GM18517 (cell line): ENCODE data around the gene ADAMTS9.

ENCODE experiments used
- ATAC-seq: cut with Tn5 transposase; IDR thresholded peaks from one replicate; pipeline ENCODE4 v1.9.1; 2021; ENCODE audit warnings: mild to moderate bottlenecking, moderate library complexity; ENCODE audit not compliant: unreplicated experiment

ADAMTS9 gene

DNA sequence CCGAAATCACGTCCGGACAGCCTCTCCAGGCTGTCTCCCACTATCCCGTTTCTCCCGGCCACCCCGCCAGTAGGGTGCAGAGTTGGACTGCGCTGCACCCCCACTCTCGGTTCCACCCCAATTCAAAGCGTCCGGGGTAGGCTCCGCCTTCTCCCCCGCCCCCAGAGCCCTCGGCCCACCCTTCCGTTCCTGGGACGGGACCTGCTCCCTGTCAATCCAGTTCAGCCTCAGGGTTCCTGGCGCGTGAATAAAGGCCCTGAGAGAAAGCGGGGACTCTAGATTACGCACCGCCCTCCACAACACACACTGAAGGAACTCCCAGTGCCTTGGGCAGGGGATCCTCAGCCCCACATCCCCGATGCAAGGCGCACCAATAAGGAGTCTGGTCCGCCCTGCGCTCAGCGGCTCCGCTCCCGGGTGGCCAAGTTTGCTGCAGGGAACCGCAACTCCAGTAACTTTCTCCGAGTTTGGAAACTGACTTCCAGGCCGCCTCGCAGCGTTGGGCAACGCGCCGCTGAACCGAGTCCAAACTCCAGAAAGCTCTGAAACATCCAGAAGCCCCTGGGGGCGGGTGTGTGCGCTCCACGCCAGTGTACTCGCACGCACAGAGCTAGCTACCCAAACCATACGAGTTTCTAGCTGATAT, 1.9 kb downstream of the ADAMTS9 start:
- ATAC-seq, result no peak

DNA sequence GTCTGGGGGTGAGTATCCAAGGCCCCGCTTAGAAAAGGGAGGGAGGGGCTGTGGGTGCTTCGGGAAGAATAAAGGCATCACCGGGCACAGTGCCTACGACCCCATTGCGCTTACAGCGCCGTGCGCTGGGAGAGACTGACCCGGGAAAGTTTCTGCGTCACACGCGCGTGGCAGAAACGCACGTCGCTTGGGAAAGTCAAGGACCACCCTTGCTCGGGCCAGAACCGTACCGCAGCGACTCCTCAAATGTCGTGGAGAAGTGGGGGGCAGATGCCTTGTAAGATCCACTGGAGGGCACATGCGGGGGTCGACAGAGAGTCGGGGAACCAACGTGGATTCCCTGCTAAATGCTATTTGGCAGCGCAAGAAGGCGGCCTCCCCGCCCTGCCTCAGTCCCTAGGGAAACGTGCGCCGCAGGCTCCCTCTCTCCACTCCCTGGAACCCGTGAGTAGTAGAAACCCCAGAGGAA, 2.4 kb downstream of the ADAMTS9 start:
- no peak for ATAC-seq

DNA sequence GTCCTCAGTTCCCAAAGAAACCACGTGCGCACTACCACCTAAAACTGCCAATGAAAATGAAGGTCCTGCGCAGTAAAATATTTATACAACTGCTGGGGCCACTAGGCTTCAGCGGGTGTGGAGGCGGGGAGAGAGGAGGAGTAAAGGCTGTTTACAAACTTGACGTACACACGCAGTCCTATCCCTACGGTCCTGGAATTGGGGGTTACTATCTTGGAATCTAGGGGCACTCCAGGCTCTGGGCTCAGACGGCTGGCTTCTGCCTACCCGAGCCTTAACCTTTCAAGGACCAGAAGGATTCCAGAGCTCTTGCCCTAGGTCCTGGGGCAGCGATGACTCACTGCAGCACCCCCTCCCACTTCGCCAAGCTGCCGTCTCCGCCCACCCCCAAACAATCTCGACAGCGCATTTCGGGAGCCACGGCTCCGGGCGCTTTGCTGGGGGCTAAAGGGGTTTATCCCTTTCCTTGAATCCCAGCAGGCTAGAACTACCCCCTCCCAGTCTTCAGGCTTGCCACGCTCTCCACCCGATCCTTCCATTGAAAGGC, 3.0 kb downstream of the ADAMTS9 start:
- ATAC-seq, result no peak

DNA sequence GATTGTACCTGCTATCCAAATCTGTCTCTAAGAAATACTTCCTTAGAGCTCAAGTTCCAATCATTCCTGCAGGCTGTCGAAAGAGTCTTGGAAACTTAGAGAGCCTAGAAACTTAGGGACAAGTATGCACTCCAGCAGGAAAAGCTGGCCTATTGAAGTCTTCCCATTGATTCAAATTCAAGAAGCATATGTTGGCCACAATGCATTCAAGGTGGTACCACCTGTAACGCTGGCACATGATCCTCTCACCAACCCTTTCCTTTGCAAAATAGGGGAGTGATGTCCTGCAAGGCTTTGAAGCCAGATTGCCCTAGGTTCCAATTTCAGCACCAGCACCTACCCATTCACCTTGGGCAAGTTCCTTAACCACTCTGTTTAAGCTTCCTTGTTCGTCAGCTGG, 6.0 kb downstream of the ADAMTS9 start:
- no peak for ATAC-seq

DNA sequence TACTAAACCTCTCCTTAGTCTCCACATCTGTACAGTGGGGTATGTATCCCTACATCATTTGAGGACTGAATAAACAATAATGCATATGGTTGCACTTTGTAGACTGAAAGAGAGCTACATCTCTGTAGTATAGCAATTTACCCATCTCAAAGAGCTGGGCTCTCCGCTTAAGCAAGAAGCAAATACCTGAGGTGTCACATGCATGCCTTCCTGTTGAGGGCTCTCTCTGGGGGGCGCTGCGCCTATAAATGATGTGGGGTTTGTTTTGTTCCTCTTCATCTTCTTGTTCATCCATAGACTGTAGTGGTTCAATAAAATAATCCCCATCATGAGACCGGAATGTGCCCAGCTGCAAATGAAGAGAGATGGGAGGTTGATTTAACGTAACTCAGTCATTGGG, 6.8 kb downstream of the ADAMTS9 start:
- no peak for ATAC-seq

DNA sequence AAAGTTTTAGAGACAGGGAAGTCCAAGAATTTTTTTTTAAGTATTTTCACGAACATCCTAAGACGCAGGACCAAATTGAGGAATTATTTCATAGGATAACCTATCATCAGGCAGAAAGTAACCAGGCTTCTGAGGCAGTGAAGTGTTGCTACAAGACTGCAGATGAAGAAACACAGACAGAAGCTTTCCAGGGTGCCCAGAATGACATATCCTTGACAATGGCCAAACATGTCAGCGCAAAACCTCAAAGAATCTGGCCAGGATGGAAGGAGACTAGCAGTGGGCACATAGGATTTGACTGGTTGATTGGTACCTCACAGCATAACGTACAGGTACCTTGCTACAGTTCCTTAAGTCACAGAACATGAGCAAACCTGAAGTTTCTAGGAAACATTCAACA, 7.5 kb downstream of the ADAMTS9 start:
- no peak for ATAC-seq

DNA sequence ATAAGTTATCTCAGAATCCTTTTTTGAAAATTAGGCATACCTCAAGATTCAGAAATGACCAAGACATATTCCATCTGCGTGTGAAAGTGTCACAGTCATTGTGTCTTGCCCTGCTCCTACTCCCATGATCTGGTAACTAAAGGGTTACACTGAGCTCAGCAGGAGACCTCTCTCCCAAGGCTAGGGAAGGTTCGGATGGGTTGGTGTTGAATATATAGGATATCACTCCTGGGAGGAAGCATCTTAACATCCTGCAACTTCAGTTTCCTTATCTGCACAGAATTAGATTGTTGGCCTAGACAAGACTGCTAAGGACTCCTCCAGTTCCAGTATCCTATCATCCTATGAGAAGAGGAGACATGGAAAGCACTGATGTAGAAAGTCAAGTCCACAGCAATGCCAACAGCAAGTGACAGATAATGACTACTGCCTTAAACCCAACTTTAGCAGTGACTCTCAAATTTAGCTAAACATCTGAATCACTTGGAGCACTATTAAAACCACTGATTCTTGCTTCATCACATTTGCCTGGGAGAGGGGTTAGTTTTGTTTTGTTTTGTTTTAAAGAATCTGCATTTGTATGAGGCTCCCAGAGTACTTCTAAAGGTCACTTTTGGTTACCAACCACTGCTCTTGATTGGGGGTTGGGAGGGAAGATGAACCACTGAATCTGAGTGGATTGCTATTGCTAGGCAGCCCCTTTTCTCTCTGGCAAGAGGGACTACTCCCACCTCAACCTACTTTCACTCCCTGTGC, 9.7 kb downstream of the ADAMTS9 start:
- ATAC-seq, result no peak

DNA sequence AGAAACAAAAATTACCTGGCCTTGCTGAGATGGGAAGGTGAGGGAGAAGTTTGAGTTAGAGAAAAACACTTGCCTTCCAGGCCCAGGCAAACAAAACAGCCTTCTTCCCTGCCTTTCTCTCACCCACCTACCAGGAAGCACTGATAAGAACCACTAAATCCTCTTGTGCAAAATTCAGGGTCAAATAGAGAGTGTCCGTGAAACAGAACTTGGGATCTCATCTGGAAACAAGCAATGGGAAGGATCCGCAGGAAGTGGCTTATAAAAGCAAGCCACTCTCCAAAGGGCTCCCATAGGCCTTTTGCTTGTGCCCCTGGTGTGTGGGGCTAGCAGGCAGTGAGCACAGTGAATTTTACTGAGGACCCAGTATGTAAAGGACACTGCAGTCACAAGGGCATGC, 11.0 kb downstream of the ADAMTS9 start:
- ATAC-seq, result no peak

DNA sequence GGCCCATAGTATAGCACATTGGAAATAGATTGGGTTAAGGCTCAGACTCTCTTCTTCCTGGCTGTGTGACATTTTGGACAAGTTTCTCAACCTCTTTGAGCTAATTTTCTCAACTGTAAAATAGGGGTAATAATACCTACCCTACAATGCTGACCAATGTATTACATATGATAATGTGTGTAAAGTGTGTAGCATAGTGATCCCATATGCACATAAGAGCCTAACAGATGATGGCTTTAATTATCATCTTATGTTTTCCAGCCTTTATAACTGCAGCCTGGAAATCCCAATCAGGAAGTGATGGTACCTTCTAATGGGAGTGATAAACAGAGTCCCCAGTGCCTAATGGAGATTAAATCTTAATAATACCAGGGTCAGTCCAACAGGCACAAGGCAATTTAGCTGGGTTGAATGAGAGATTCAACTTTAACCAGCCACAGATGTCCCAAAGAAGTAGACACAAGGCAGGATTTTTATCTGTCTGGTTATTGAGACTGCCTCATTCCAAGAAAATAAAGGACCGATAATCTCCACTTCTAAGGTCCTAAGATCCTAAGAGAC, 12.0 kb downstream of the ADAMTS9 start:
- ATAC-seq, result no peak

DNA sequence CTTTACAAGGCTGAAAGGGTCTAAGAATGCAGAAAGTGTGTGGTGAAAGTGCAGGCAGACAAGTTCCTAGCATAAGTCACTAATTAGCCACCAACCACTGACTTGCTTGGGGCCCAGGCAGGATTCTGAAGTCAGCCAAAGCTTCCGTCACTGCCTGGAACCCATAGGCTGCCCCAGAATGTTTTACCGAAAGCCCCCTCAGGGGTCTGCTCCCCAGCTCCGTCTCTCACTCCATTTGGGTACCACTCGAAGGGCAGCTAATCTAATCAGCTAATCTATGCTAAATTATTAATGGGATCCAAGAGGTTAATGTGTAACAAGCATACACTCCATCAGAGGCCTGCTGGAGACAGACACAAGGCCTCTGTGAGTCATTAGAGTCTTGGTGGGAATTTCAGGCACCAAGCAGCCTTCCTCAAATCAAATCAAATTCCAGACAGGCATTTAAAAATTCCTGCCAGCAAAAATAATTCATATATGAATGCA, 13.2 kb downstream of the ADAMTS9 start:
- no peak for ATAC-seq

DNA sequence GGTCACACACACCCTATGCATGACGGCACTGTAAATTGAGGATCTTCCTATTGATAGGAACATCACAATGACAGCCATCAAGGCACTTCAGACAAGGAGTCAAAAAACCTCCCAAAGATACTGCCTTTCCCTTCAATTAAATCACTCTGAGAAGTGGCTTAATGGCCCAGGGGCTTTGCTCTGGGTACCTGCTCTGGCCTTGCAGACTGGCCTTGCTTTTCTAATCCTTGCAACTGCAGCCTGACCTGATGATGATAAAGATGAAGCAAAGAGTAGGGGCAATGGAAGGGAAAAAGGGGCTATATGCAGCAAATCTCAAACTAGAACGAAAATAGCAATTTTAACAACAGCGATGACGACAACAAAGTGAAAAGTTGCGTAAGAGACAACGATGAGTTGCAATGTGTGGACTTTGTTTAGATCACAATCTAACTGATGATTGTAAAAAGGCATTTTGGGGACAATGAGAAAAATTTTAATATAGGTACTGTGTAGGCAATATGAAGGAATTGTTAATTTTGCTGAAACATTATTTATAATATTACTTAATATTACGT, 14.6 kb downstream of the ADAMTS9 start:
- no peak for ATAC-seq

DNA sequence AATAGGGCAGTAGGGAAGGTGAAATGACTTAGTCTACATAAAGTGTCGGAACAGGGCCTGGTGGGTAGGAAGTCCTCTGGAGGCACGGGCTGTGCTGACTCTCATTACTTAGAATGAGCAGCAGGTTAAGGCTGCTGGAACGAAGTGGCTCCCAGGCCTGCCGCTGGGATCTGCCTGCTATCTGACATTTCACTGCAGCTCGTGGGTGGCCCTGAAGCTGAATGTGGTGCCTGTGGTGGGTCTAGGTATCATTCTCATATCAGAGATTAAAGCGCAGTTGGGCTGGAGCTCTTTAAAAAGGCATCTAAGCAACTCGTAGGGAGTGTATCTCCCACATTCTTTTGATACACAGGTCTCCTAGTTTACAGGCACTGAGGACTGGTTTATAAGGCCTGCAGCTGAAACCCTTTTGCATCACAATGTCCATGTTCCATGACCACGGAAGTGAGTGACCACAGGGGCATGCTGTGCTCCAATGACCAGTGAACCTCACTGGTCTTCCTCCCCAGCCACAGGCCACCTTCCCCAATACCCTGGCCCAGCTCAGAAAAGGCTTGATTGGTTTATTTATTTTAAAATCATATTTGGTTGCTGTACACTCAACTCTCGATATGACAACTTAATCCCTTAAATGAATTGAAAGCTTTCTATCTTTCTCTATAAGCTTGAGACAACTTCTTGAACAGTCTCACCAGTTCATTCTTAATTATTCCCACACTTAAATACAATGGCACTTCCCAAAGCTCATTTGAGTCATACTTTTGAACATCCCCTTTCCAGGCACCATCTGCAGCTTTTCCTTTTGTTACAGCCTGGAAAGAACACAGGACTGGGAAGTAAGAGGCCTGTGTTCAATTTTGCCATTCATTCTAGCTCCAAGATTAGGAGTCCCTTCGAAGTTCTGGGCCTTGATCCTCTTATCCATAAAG, 19.0 kb downstream of the ADAMTS9 start:
- no peak for ATAC-seq

DNA sequence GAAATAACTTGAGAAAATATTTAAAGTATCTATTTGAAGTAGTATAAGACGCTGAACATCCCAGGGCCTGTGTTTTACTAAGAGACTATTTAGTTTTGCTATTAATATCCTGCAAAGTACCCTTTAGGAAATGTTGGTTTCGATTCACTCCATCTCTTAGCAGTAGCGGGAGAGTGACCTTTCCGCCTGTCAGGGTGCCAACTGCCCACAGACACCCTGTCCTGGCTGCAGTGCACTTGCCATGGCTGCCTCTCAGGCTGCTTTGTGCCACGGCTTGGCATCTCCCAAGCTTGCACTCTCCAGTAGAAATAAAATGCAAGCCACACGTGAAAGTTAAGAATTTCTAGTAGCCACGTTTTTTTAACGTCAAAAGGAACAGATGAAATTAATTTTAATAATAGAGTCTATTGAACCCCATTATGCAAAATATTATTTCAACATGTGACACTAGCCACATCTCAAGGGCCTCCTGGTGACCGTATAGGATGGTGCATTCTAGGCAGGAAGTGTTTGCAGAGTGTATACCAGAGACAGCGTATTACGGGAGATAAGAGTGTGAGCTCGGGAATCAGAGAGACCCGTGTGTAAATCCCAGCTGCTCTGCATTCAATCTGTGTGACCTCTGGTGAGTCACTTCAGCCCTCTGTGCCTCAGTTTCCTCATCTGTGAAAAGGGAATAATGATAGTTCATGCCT, 19.8 kb downstream of the ADAMTS9 start:
- no peak for ATAC-seq

DNA sequence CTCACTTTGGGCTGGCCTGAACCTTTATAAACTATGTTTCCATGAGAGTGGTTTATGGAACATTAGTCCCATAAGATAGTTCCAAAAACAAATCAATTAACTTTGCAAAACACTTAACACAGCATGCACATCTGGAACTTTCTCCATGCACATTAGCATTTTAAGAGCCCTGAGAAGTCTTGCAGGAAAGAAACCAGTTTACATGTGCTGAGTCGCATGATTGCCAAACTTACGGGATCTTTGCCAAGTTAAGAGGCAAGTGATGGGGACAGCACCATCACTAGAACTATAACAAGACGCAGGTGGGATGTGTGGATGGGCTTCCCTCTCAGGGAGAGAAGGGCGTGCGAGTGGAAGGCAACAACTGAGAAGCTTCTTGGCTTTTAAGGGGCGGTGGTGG, 20.7 kb downstream of the ADAMTS9 start:
- ATAC-seq, result no peak

DNA sequence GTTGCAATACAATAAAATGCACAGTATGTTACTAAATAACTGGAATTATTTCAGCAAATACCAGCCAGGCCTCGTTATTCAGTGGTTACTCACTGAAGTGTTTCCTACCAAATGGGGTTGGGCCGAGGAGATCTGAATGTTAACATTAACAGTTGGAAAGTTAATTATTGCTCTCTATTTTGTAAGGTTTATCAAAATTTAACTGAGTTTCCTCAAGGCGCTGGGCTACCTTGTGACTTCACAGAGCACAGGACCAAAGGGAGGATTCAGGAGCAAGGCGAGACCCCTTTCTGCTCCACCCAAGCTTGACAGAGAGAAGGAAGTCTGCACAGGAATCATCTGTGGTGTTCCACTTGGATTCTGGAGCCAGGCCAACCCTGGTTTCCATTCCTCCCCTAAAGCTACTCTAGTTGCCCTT, 21.6 kb downstream of the ADAMTS9 start:
- ATAC-seq, result no peak

DNA sequence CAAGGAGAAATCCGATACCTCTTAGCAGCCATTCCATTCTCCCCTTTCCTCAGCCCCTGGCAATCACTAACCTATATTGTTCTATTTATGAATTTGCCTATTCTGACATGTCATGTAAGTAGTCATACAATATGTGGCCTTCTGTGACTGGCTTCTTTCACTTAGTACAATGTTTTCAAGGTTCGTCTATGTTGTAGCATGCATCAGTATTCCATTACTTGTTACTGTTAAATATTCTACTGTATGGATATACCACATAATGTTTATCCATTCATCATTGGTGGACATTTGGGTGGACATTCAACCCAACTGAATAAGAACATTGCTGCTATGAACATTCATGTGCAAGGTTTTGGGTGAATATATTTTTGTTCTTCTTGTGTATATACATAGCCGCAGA, 23.4 kb downstream of the ADAMTS9 start:
- no peak for ATAC-seq

DNA sequence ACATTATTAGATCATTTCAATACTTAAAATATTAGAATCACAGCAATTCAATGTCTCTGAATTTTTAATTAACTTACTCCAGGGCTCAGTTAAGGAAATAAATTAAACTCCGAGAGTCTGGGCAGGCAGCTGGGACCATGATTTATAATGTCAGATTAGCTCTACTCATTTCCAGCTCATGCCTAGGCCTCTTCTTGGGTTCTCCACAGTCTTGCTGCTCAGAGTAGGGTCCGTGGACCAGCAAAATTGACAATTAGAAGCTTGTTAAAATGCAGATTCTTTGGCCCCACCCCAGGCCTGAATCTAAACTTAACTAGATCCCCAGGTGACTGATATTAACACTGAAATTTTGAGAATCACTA, 28.2 kb downstream of the ADAMTS9 start:
- no peak for ATAC-seq

DNA sequence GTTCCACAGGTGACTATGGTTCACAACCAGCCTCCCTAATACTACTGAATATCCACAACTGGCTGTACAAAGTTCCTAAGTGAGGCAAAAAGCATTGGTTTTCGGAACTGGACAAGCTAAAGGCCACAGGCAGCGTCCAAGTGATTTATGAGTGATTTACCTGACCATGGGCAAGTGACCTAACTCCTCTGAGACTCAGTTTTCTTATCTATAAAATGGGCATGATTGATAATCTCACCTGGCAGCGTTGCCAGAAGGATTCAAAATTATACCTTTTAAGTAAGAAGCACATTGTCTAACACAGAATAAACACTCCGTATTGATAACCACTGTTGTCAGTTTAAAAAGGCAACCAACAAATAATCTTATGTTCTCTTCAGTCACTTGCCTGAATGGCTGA, 29.8 kb downstream of the ADAMTS9 start:
- no peak for ATAC-seq

DNA sequence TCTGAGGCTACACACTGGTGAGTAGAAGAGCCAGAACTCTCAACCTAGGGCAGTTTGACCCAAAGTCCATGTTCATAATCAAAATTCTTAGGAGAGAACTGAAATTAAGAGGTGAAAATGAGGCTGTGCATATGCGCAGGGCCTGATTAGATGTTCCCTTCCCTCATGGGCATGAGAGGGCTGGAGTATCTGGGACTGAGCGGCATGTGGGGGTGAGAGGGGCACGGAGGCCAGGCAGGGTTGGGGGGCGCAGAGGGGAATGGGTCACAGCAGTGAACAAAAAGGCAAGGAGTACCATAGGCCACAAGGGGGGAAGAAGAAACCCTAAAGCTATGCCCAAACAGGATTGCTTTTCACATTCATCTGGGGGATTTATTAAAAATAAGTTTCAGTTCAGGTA, 31.3 kb downstream of the ADAMTS9 start:
- no peak for ATAC-seq

DNA sequence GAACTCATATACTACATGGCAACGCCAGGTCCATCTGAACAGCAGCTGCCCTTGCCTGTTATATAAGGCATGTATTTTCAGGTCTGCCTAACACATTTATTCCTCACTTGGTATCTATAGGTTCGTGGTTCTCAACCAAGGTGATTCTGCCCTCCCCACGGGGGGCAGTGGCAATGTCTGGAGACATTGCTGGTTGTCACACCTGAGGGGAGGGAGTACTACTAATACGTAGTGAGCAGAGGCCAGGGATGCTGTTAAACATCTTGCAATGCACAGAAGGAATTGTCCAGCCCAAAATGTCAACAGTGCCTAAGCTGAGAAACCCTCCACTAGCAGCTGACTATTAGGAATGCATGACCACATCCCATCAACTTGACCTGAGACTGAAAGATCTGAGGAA, 32.6 kb downstream of the ADAMTS9 start:
- no peak for ATAC-seq
